GM18507 (cell line): ENCODE measurements around the gene POU2AF2.
"Not testable (repeated sequence)": the region's sequence is repeated elsewhere in the genome, so short reads cannot be mapped to it uniquely, and the experiment has no call there.

Experiments
- DNase-seq: peaks from one replicate; pipeline ENCODE4 v3.0.0; 2011; ENCODE audit warnings: low read depth; ENCODE audit not compliant: insufficient read length; ENCODE audit errors: extremely low spot score
- FAIRE-seq: peaks from 2 replicates; lab custom pipeline; 2011; peaks lifted over from hg19 to GRCh38; lab: Jason Lieb, UNC

POU2AF2 gene

GRCh38 chr11:111300569-111300968 is 55.0 kb downstream of the POU2AF2 start:
- no peak for DNase-seq
- FAIRE-seq = no peak

GRCh38 chr11:111301004-111301841 is 55.7 kb downstream of the POU2AF2 start:
- DNase-seq = no peak
- FAIRE-seq = no peak

- DNase-seq (no peak), FAIRE-seq (no peak)
These were observed 56.3 kb downstream of the POU2AF2 start for GRCh38 chr11:111301842-111302118.

GRCh38 chr11:111302298-111302697 is 56.8 kb downstream of the POU2AF2 start:
- no peak for DNase-seq
- no peak for FAIRE-seq

GRCh38 chr11:111303461-111303860 is 57.9 kb downstream of the POU2AF2 start:
- DNase-seq (no peak), FAIRE-seq (no peak)

GRCh38 chr11:111305162-111305802 is 59.8 kb downstream of the POU2AF2 start:
- no peak for FAIRE-seq
- DNase-seq = no peak

- DNase-seq (no peak), FAIRE-seq (no peak)
These were observed 60.4 kb downstream of the POU2AF2 start for GRCh38 chr11:111305876-111306275.

GRCh38 chr11:111306321-111306720 is 60.8 kb downstream of the POU2AF2 start:
- FAIRE-seq = no peak
- DNase-seq = no peak

- FAIRE-seq (no peak), DNase-seq (no peak)
These were observed 62.1 kb downstream of the POU2AF2 start for GRCh38 chr11:111307472-111308108.

GRCh38 chr11:111308140-111308539 is 62.6 kb downstream of the POU2AF2 start:
- FAIRE-seq = no peak

GRCh38 chr11:111309215-111309915 is 63.8 kb downstream of the POU2AF2 start:
- FAIRE-seq (no peak), DNase-seq (no peak)

More at GRCh38 chr11:111308140-111308539, 62.6 kb downstream of the POU2AF2 start:
- DNase-seq = no peak

GRCh38 chr11:111310088-111310487 is 64.6 kb downstream of the POU2AF2 start:
- DNase-seq = no peak
- FAIRE-seq = no peak

GRCh38 chr11:111310723-111311122 is 65.2 kb downstream of the POU2AF2 start:
- no peak for DNase-seq
- no peak for FAIRE-seq

- FAIRE-seq = no peak
- no peak for DNase-seq
These were observed 66.6 kb downstream of the POU2AF2 start for GRCh38 chr11:111312076-111312475.

GRCh38 chr11:111319296-111319695 is 73.8 kb downstream of the POU2AF2 start:
- DNase-seq (no peak), FAIRE-seq (no peak)

GRCh38 chr11:111320199-111320598 is 74.7 kb downstream of the POU2AF2 start:
- DNase-seq, FAIRE-seq: not testable (repeated sequence)

GRCh38 chr11:111320728-111321568 is 75.4 kb downstream of the POU2AF2 start:
- no peak for DNase-seq
- FAIRE-seq = no peak

GRCh38 chr11:111322534-111322933 is 77.0 kb downstream of the POU2AF2 start:
- DNase-seq (no peak), FAIRE-seq (no peak)

GRCh38 chr11:111324277-111324720 is 78.8 kb downstream of the POU2AF2 start:
- no peak for DNase-seq
- FAIRE-seq = no peak
